HepG2 (cell line): Measurements from ENCODE around the gene RITA1. TPM values are rescaled to one million over a fixed set of nuclear protein-coding genes. Genes with fewer than 3 reads are reported as not detected.
"Not testable (repeated sequence)": the region's sequence is repeated elsewhere in the genome, so short reads cannot be mapped to it uniquely, and the experiment has no call there.

Experiments used
- ATAC-seq: fragments of 200-7000 bp; cut with Tn5 transposase; 3 replicates; pipeline ENCODE4 v1.9.1; 2020; ENCODE audit warnings: mild to moderate bottlenecking, moderate library complexity
- BruUV-seq: library from RNA; stranded (reverse); fragments of 400-500 nt; replicated peaks from 2 replicates; lab custom pipeline; 2021; lab: Mats Ljungman, UMichigan
- CTCF ChIA-PET: fragments of 300-600 bp; formaldehyde crosslinking; extraction: SDS; loops from one replicate; lab custom pipeline; 2021; ENCODE audit warnings: low total read pairs, inconsistent platforms, low intra/inter-chr PET ratio; lab: Yijun Ruan, JAX
- POLR2A ChIA-PET: fragments of 350-600 bp; sonication (Branson Sonifier 250); formaldehyde crosslinking; loops from one replicate; lab custom pipeline; 2020; ENCODE audit warnings: antibody characterized with exemption, inconsistent platforms; lab: Yijun Ruan, JAX
- DNase-seq: peaks from one replicate; pipeline ENCODE4 v3.0.0-alpha.2; 2015; ENCODE audit warnings: low spot score
- FAIRE-seq: peaks from 3 replicates; lab custom pipeline; 2011; peaks lifted over from hg19 to GRCh38; lab: Jason Lieb, UNC
- H2AFZ ChIP-seq: one replicate; pipeline ENCODE4 v1.6.1; 2011; ENCODE audit warnings: low read length, inconsistent platforms
- H3K27ac ChIP-seq: fragments of 300-600 bp; 3 replicates; pipeline ENCODE4 v1.8.0; 2011; ENCODE audit warnings: mixed run types, mild to moderate bottlenecking, mixed read lengths, low read length, inconsistent platforms; ENCODE audit not compliant: insufficient read depth; ENCODE audit errors: extremely low read length
- H3K27me3 ChIP-seq, 2 experiments: fragments of 200-600 bp in 1 of 2; 2 replicates in 1 of 2; 3 replicates in 1 of 2; pipeline versions ENCODE4 v1.6.0 to v1.8.0; 2011; ENCODE audit warnings: low read length in 2 of 2, mild to moderate bottlenecking in 2 of 2, moderate library complexity in 2 of 2, inconsistent platforms in 1 of 2; ENCODE audit not compliant: insufficient read depth in 2 of 2, control insufficient read depth in 1 of 2
- H3K36me3 ChIP-seq, 2 experiments: fragments of 200-600 bp in 1 of 2; replicated peaks in 1 of 2; 2 replicates in 1 of 2; 3 replicates in 1 of 2; pipeline versions ENCODE4 v1.5.1 to v1.8.0; 2011; ENCODE audit warnings: low read length in 2 of 2, inconsistent platforms in 1 of 2; ENCODE audit not compliant: insufficient read depth in 2 of 2, control insufficient read depth in 1 of 2
- H3K4me1 ChIP-seq: 2 replicates; pipeline ENCODE4 v1.5.1; 2012; ENCODE audit warnings: low read length, inconsistent platforms; ENCODE audit not compliant: insufficient read depth
- H3K4me2 ChIP-seq: 2 replicates; pipeline ENCODE4 v1.6.0; 2011; ENCODE audit warnings: low read depth, low read length, inconsistent platforms
- H3K4me3 ChIP-seq, 3 experiments: fragments of 200-600 bp in 1 of 3; sonication (generic), shearing (Covaris generic) in 1 of 3; replicated peaks in 1 of 3; 2 replicates each; pipeline ENCODE4 v1.5.1; 2011 to 2016; ENCODE audit warnings: low read length in 3 of 3, inconsistent platforms in 2 of 3, low read depth in 2 of 3, mild to moderate bottlenecking in 2 of 3, control low read depth in 1 of 3, mixed read lengths in 1 of 3; ENCODE audit not compliant: insufficient read depth in 1 of 3
- H3K79me2 ChIP-seq: one replicate; pipeline ENCODE4 v1.6.1; 2011; ENCODE audit warnings: low read length, inconsistent platforms; ENCODE audit not compliant: insufficient read depth
- H3K9ac ChIP-seq: 2 replicates; pipeline ENCODE4 v1.6.0; 2011; ENCODE audit warnings: mild to moderate bottlenecking, low read depth, low read length, inconsistent platforms; ENCODE audit not compliant: insufficient read depth
- H3K9me3 ChIP-seq: 2 replicates; pipeline ENCODE4 v1.5.1; 2012; ENCODE audit warnings: mild to moderate bottlenecking, low read length
- H4K20me1 ChIP-seq: 2 replicates; pipeline ENCODE4 v1.6.0; 2011; ENCODE audit warnings: inconsistent platforms, mild to moderate bottlenecking, low read length, moderate library complexity; ENCODE audit not compliant: insufficient read depth
- HNRNPL ChIP-seq: fragments of 200-400 bp; formaldehyde crosslinking; IDR thresholded peaks from 2 replicates; pipeline ENCODE4 v1.6.1; 2017; ENCODE audit warnings: mild to moderate bottlenecking, low read depth, low read length
- MNT ChIP-seq: fragments of 450-650 bp; IDR thresholded peaks from 2 replicates; pipeline ENCODE4 v1.6.1; 2016
- NFAT5 ChIP-seq: sonication (generic); formaldehyde crosslinking; IDR thresholded peaks from 2 replicates; pipeline ENCODE4 v1.4.0; 2020; ENCODE audit warnings: missing genetic modification reagents
- SUZ12 ChIP-seq: fragments of 150-350 bp; IDR thresholded peaks from 2 replicates; pipeline ENCODE4 v1.6.1; 2014; ENCODE audit warnings: low read depth, low read length
- ZNF121 ChIP-seq: sonication (generic); formaldehyde crosslinking; IDR thresholded peaks from 2 replicates; pipeline ENCODE4 v1.5.0; 2020; ENCODE audit warnings: mild to moderate bottlenecking, missing genetic modification reagents
- WGBS: methylation state at CpG from one replicate; pipeline ENCODE4 v1.1.6; 2017; ENCODE audit warnings: low lambda C conversion rate; 5-methylcytosine and 5-hydroxymethylcytosine counted together
- in situ Hi-C: cut with HindIII; loops from 2 replicates; pipeline ENCODE4 v1.10.0; 2017; ENCODE audit warnings: low pct_unique_long_range_greater_than_20kb; ENCODE audit not compliant: extremely low pct_ligation_motif_present
- intact Hi-C: fragments of 100-400 bp; cut with micrococcal nuclease; formaldehyde crosslinking; loops from one replicate; pipeline ENCODE4 v1.10.0; 2022; ENCODE audit not compliant: unreplicated experiment
- polyA plus RNA-seq, 8 experiments: library from polyadenylated mRNA; depleted of rRNA in 3 of 8; stranded (reverse) in 7 of 8; unstranded in 1 of 8; fragments of >200 nt; fragmentation: Illumina TruSeq in 4 of 8; extraction: Trizol in 4 of 8; gene quantifications; 2 replicates each; pipeline versions ENCODE4 v1.2.1 to v1.2.3, GENCODE V29; 2011 to 2016; ENCODE audit warnings: low read depth in 4 of 8, missing spikeins in 1 of 8, mixed read lengths in 1 of 8; ENCODE audit not compliant: insufficient read depth in 1 of 8
- total RNA-seq, 5 experiments: library from RNA; depleted of rRNA; stranded (reverse); fragments of >200 nt; fragmentation: Illumina TruSeq; extraction: Trizol; gene quantifications; 2 replicates each; pipeline ENCODE4 v1.2.3, GENCODE V29; 2016; ENCODE audit warnings: low read depth in 1 of 5

Gene RITA1
- total and polyA plus RNA-seq, 2 of the 13 experiments (the other 11 are each of a cell fraction or from before 2014, with no cell fraction given): 12.4 to 28.9 TPM

DNA sequence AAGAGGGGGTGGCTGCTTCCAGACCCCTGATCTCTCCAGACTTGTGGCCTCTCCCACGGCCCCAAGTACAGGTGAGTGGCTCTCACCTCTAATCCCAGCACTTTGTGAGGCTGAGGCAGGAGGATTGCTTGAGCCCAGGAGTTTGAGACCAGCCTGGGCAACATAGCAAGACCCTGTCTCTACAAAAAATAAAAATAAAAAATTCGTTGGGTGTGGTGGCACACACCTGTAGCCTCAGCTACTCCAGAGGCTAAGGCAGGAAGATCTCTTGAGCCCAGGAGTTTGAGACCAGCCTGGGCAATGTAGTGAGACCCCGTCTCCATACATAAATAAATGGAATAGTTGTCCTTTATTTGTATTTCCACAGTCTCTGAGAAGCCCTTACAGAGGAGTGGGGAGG lies 43.8 kb upstream of the RITA1 start:
- ATAC-seq, DNase-seq, intact Hi-C loops, H3K9ac ChIP-seq, H3K27ac ChIP-seq, CTCF ChIA-PET, H4K20me1 ChIP-seq, H3K4me3 ChIP-seq, POLR2A ChIA-PET, BruUV-seq, H3K36me3 ChIP-seq, H3K79me2 ChIP-seq, H3K4me2 ChIP-seq, H3K9me3 ChIP-seq, in situ Hi-C loops, H2AFZ ChIP-seq, FAIRE-seq: not testable (repeated sequence)
- peak; percentile 85 for TF ChIP-seq ZNF121
- Histone ChIP-seq H3K4me1 (peaks cover 11% of the 10 kb centered on the region), H3K27me3 (peaks cover 2 to 14% of the 10 kb centered on the region in 2 experiments; a peak in 4 of 5 replicates)
- 23% methylated on average over 3 of the region's 3 CpGs for WGBS

DNA sequence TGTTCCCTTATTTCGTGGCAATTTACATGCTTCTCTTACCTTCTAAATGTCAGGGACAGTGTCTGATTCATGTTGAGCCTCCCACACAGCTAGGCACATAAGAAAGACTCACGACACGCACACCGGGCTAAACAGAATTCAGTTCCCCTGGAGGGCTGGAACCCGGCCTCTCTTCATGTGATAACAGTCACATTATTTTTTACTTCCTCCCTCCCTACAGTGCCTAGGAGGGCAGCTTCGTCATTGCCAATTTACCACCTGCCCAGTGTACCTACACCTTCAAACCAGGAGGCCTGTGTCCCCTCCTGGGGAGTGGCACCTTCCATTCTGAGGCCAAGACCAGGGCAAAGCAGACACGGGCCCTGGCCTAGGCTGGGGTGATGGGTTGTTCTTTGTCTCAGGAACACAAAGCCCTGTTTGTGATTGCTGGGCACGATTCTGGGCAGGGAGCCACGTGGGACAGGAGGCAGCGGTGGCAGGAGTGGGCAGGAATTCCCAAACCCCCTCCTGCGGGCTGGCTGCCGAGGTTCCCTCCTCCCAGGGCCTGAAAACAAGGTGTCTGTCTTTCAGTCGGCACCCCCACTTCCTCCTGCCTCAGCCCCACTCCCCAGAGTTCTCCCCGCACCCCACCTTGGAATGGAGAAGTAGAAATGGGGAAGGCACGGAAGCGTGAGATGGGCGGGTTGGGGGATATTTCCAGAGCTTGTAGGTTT lies 43.2 kb upstream of the RITA1 start:
- Histone ChIP-seq H3K4me1 (peaks cover 11% of the 10 kb centered on the region), H3K9ac (no peak overlapping the region), H3K36me3 (no peaks in the 10 kb centered on the region), H3K27ac (no peak overlapping the region), H3K79me2 (no peaks in the 10 kb centered on the region), H3K4me3 (no peak overlapping the region), H2AFZ (no peak overlapping the region), H3K27me3 (peaks cover 2 to 14% of the 10 kb centered on the region in 2 experiments; a peak in 4 of 5 replicates), H4K20me1 (no peaks in the 10 kb centered on the region), H3K9me3 (no peaks in the 10 kb centered on the region), H3K4me2 (peak overlapping the region; percentile 4; the same call in 1 of the 2 replicates)
- 13% methylated on average over 17 of the region's 17 CpGs for WGBS
- FAIRE-seq (no peak), DNase-seq (peak; percentile 17), ATAC-seq (peak; percentile 37)
- TF ChIP-seq SUZ12: no peak
- no peak for TF ChIP-seq NFAT5 (CRISPR knock-in tag)
- TF ChIP-seq HNRNPL: peak; percentile 88
- peak; percentile 31; the same call in 1 of the 2 replicates for TF ChIP-seq MNT
- in situ Hi-C loops (no loop called here), intact Hi-C loops (no loop called here)
- POLR2A ChIA-PET: no interaction called here
- BruUV-seq: no TSS peak
- CTCF ChIA-PET: no interaction called here
